GM23338 (cell line): ENCODE results near the gene MIER2. TPM values are rescaled to one million over a fixed set of nuclear protein-coding genes. Genes with fewer than 3 reads are reported as not detected.

Experiments
- ATAC-seq: fragments of 200-7000 bp; cut with Tn5 transposase; 3 replicates; pipeline ENCODE4 v1.9.1; 2020
- DNase-seq: peaks from one replicate; pipeline ENCODE4 v3.0.0-alpha.2; 2015; ENCODE audit warnings: low spot score
- H2AFZ ChIP-seq: fragments of 200-600 bp; sonication (generic); 2 replicates; pipeline ENCODE4 v1.8.0; 2016; ENCODE audit warnings: antibody characterized with exemption, mild to moderate bottlenecking, moderate library complexity
- H3F3A ChIP-seq: fragments of 200-600 bp; sonication (generic); replicated peaks from 2 replicates; pipeline ENCODE4 v1.8.0; 2017; ENCODE audit warnings: antibody characterized with exemption, mixed run types, low read depth
- H3K27ac ChIP-seq: fragments of 200-600 bp; sonication (generic); 2 replicates; pipeline ENCODE4 v1.6.1; 2016; ENCODE audit warnings: low read depth
- H3K27me3 ChIP-seq: fragments of 200-600 bp; sonication (generic); 2 replicates; pipeline ENCODE4 v1.8.0; 2016; ENCODE audit warnings: mild to moderate bottlenecking, mixed run types, moderate library complexity; ENCODE audit not compliant: insufficient read depth
- H3K36me3 ChIP-seq: fragments of 200-600 bp; sonication (generic); 2 replicates; pipeline ENCODE4 v1.8.0; 2016; ENCODE audit warnings: mild to moderate bottlenecking; ENCODE audit not compliant: insufficient read depth
- H3K4me1 ChIP-seq: fragments of 200-600 bp; sonication (generic); 2 replicates; pipeline ENCODE4 v1.8.0; 2016; ENCODE audit warnings: mild to moderate bottlenecking, moderate library complexity; ENCODE audit not compliant: insufficient read depth
- H3K4me2 ChIP-seq: fragments of 200-600 bp; sonication (generic); 2 replicates; pipeline ENCODE4 v1.7.1; 2017; ENCODE audit warnings: mixed run types
- H3K4me3 ChIP-seq: fragments of 200-600 bp; sonication (generic); 2 replicates; pipeline ENCODE4 v1.6.1; 2016; ENCODE audit warnings: mixed run types
- H3K79me2 ChIP-seq: fragments of 200-600 bp; sonication (generic); replicated peaks from 2 replicates; pipeline ENCODE4 v1.8.0; 2017; ENCODE audit warnings: mild to moderate bottlenecking; ENCODE audit not compliant: insufficient read depth
- H3K9me2 ChIP-seq: fragments of 200-600 bp; sonication (generic); 2 replicates; pipeline ENCODE4 v1.8.0; 2017; ENCODE audit not compliant: insufficient read depth
- H4K20me1 ChIP-seq: fragments of 200-600 bp; sonication (generic); replicated peaks from 2 replicates; pipeline ENCODE4 v1.8.0; 2017; ENCODE audit warnings: mild to moderate bottlenecking; ENCODE audit not compliant: insufficient read depth
- H3K27ac Mint-ChIP-seq: 2 replicates; pipeline ENCODE4 v1.8.0; 2020; ENCODE audit warnings: inconsistent platforms, mild to moderate bottlenecking, moderate library complexity, mixed read lengths
- H3K27me3 Mint-ChIP-seq: 3 replicates; pipeline ENCODE4 v1.8.0; 2022; ENCODE audit warnings: low read depth, mild to moderate bottlenecking, moderate library complexity, mixed read lengths, inconsistent platforms; ENCODE audit not compliant: insufficient read depth, poor library complexity
- H3K36me3 Mint-ChIP-seq: 3 replicates; pipeline ENCODE4 v1.8.0; 2021; ENCODE audit warnings: low read depth, mild to moderate bottlenecking, inconsistent platforms, moderate library complexity, mixed read lengths
- H3K4me1 Mint-ChIP-seq: 3 replicates; pipeline ENCODE4 v1.8.0; 2020; ENCODE audit warnings: mild to moderate bottlenecking, inconsistent platforms, mixed read lengths
- H3K4me3 Mint-ChIP-seq: 3 replicates; pipeline ENCODE4 v1.8.0; 2021; ENCODE audit warnings: moderate library complexity, mild to moderate bottlenecking, inconsistent platforms, mixed read lengths
- H3K9me3 Mint-ChIP-seq: 3 replicates; pipeline ENCODE4 v1.8.0; 2020; ENCODE audit warnings: moderate library complexity, mild to moderate bottlenecking, inconsistent platforms, mixed read lengths
- EZH2 ChIP-seq: fragments of 200-600 bp; sonication (generic); IDR thresholded peaks from one replicate; pipeline ENCODE4 v1.8.0; 2017; ENCODE audit warnings: antibody characterized with exemption, mild to moderate bottlenecking, low read depth; ENCODE audit not compliant: unreplicated experiment
- EZH2phosphoT487 ChIP-seq: fragments of 200-600 bp; sonication (generic); IDR thresholded peaks from one replicate; pipeline ENCODE4 v1.8.1; 2018; ENCODE audit warnings: antibody characterized with exemption; ENCODE audit not compliant: unreplicated experiment
- JUNB ChIP-seq: IDR thresholded peaks from one replicate; pipeline ENCODE4 v1.6.1; 2016; ENCODE audit warnings: antibody characterized with exemption; ENCODE audit not compliant: unreplicated experiment
- NANOG ChIP-seq: IDR thresholded peaks from 2 replicates; pipeline ENCODE4 v1.6.1; 2016; ENCODE audit warnings: antibody characterized with exemption, borderline replicate concordance
- POLR2AphosphoS5 ChIP-seq: IDR thresholded peaks from 2 replicates; pipeline ENCODE4 v1.6.1; 2016; ENCODE audit warnings: antibody characterized with exemption, low read depth
- STAT1 ChIP-seq: IDR thresholded peaks from one replicate; pipeline ENCODE4 v1.6.1; 2016; ENCODE audit warnings: antibody characterized with exemption; ENCODE audit not compliant: unreplicated experiment
- ZNF114 ChIP-seq: fragments of 250-450 bp; sonication (Bioruptor Pico); IDR thresholded peaks from 2 replicates; pipeline ENCODE4 v1.5.0; 2020; ENCODE audit warnings: mild to moderate bottlenecking, moderate library complexity
- polyA plus RNA-seq: library from polyadenylated mRNA; unstranded; fragments of >200 nt; fragmentation: Nextera tagmentation; extraction: Ambion mirVana; gene quantifications from 2 replicates; pipeline ENCODE4 v1.2.1, GENCODE V29; 2016
- total RNA-seq: library from RNA; depleted of rRNA; stranded (reverse); fragments of >200 nt; shearing (Covaris generic); gene quantifications from 2 replicates; pipeline ENCODE4 v1.2.3, GENCODE V29; 2014
- TF ChIP-seq, protein P1 (sequence below), 2 experiments: fragments of 200-600 bp in 1 of 2; sonication (generic) in 1 of 2; conservative IDR thresholded peaks; 2 replicates each; pipeline versions ENCODE4 v1.5.1 to v1.6.1; 2016 to 2017; ENCODE audit warnings: antibody characterized with exemption in 2 of 2, low read depth in 2 of 2, mild to moderate bottlenecking in 2 of 2, moderate library complexity in 1 of 2
- TF ChIP-seq, protein P2 (sequence below): fragments of 250-450 bp; sonication (Bioruptor Pico); IDR thresholded peaks from 2 replicates; pipeline ENCODE4 v1.5.0; 2020; ENCODE audit warnings: mild to moderate bottlenecking, moderate library complexity
- TF ChIP-seq, protein P3 (sequence below): IDR thresholded peaks from one replicate; pipeline ENCODE4 v1.6.1; 2018; ENCODE audit warnings: antibody characterized with exemption; ENCODE audit not compliant: unreplicated experiment
- TF ChIP-seq, protein P4 (sequence below): IDR thresholded peaks from 2 replicates; pipeline ENCODE4 v1.6.1; 2016; ENCODE audit warnings: antibody characterized with exemption

The MIER2 gene
- total and polyA plus RNA-seq, 2 experiments from 2014 or later, result 30.2 to 37.9 TPM

DNA sequence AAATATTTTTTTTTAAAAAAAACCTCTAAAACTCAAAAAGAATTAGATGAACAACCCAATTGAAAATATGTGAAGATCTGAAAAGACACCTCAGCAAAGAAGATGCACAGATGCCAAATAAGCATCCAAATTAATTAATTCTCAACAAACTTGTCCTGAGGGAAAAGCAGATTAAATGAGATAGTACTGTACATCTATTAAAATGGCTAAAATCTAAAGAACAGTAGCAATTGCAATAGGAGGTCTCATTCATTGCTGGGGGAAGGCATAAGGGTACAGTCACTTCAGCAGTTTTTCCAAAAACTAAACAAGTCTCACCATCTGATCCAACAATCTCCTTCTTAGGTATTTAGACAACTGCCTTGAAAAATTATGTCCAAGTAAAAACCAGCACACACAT is 75.4 kb downstream of the MIER2 start:
- H3K27ac ChIP-seq, result no peak overlapping the region
- no peaks in the 10 kb centered on the region for H3K79me2 ChIP-seq
- Mint-ChIP-seq H3K4me3 (no peak overlapping the region), H3K27ac (no peak overlapping the region), H3K4me1 (peaks cover 8% of the 10 kb centered on the region), H3K36me3 (no peaks in the 10 kb centered on the region), H3K27me3 (peaks cover 17% of the 10 kb centered on the region), H3K9me3 (peaks cover 2% of the 10 kb centered on the region; the same call in 2 of the 3 replicates)
- peaks cover 7% of the 10 kb centered on the region; the same call in 1 of the 2 replicates for H3K4me1 ChIP-seq
- TF ChIP-seq POLR2AphosphoS5, result no peak
- TF ChIP-seq, protein P1, sequence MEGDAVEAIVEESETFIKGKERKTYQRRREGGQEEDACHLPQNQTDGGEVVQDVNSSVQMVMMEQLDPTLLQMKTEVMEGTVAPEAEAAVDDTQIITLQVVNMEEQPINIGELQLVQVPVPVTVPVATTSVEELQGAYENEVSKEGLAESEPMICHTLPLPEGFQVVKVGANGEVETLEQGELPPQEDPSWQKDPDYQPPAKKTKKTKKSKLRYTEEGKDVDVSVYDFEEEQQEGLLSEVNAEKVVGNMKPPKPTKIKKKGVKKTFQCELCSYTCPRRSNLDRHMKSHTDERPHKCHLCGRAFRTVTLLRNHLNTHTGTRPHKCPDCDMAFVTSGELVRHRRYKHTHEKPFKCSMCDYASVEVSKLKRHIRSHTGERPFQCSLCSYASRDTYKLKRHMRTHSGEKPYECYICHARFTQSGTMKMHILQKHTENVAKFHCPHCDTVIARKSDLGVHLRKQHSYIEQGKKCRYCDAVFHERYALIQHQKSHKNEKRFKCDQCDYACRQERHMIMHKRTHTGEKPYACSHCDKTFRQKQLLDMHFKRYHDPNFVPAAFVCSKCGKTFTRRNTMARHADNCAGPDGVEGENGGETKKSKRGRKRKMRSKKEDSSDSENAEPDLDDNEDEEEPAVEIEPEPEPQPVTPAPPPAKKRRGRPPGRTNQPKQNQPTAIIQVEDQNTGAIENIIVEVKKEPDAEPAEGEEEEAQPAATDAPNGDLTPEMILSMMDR (conservative IDR thresholded peaks at IDR 0.05; ENCODE audit: low read depth in 2 of 2), result no peak
- TF ChIP-seq, protein P2, sequence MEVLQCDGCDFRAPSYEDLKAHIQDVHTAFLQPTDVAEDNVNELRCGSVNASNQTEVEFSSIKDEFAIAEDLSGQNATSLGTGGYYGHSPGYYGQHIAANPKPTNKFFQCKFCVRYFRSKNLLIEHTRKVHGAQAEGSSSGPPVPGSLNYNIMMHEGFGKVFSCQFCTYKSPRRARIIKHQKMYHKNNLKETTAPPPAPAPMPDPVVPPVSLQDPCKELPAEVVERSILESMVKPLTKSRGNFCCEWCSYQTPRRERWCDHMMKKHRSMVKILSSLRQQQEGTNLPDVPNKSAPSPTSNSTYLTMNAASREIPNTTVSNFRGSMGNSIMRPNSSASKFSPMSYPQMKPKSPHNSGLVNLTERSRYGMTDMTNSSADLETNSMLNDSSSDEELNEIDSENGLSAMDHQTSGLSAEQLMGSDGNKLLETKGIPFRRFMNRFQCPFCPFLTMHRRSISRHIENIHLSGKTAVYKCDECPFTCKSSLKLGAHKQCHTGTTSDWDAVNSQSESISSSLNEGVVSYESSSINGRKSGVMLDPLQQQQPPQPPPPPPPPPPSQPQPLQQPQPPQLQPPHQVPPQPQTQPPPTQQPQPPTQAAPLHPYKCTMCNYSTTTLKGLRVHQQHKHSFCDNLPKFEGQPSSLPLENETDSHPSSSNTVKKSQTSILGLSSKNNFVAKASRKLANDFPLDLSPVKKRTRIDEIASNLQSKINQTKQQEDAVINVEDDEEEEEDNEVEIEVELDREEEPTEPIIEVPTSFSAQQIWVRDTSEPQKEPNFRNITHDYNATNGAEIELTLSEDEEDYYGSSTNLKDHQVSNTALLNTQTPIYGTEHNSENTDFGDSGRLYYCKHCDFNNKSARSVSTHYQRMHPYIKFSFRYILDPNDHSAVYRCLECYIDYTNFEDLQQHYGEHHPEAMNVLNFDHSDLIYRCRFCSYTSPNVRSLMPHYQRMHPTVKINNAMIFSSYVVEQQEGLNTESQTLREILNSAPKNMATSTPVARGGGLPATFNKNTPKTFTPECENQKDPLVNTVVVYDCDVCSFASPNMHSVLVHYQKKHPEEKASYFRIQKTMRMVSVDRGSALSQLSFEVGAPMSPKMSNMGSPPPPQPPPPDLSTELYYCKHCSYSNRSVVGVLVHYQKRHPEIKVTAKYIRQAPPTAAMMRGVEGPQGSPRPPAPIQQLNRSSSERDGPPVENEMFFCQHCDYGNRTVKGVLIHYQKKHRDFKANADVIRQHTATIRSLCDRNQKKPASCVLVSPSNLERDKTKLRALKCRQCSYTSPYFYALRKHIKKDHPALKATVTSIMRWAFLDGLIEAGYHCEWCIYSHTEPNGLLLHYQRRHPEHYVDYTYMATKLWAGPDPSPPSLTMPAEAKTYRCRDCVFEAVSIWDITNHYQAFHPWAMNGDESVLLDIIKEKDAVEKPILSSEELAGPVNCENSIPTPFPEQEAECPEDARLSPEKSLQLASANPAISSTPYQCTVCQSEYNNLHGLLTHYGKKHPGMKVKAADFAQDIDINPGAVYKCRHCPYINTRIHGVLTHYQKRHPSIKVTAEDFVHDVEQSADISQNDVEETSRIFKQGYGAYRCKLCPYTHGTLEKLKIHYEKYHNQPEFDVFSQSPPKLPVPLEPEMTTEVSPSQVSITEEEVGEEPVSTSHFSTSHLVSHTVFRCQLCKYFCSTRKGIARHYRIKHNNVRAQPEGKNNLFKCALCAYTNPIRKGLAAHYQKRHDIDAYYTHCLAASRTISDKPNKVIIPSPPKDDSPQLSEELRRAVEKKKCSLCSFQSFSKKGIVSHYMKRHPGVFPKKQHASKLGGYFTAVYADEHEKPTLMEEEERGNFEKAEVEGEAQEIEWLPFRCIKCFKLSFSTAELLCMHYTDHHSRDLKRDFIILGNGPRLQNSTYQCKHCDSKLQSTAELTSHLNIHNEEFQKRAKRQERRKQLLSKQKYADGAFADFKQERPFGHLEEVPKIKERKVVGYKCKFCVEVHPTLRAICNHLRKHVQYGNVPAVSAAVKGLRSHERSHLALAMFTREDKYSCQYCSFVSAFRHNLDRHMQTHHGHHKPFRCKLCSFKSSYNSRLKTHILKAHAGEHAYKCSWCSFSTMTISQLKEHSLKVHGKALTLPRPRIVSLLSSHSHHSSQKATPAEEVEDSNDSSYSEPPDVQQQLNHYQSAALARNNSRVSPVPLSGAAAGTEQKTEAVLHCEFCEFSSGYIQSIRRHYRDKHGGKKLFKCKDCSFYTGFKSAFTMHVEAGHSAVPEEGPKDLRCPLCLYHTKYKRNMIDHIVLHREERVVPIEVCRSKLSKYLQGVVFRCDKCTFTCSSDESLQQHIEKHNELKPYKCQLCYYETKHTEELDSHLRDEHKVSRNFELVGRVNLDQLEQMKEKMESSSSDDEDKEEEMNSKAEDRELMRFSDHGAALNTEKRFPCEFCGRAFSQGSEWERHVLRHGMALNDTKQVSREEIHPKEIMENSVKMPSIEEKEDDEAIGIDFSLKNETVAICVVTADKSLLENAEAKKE (CRISPR knock-in tag), result no peak
- TF ChIP-seq STAT1, result no peak
- TF ChIP-seq EZH2, result no peak
- TF ChIP-seq JUNB, result no peak
- no peak for TF ChIP-seq NANOG
- TF ChIP-seq, protein P3, sequence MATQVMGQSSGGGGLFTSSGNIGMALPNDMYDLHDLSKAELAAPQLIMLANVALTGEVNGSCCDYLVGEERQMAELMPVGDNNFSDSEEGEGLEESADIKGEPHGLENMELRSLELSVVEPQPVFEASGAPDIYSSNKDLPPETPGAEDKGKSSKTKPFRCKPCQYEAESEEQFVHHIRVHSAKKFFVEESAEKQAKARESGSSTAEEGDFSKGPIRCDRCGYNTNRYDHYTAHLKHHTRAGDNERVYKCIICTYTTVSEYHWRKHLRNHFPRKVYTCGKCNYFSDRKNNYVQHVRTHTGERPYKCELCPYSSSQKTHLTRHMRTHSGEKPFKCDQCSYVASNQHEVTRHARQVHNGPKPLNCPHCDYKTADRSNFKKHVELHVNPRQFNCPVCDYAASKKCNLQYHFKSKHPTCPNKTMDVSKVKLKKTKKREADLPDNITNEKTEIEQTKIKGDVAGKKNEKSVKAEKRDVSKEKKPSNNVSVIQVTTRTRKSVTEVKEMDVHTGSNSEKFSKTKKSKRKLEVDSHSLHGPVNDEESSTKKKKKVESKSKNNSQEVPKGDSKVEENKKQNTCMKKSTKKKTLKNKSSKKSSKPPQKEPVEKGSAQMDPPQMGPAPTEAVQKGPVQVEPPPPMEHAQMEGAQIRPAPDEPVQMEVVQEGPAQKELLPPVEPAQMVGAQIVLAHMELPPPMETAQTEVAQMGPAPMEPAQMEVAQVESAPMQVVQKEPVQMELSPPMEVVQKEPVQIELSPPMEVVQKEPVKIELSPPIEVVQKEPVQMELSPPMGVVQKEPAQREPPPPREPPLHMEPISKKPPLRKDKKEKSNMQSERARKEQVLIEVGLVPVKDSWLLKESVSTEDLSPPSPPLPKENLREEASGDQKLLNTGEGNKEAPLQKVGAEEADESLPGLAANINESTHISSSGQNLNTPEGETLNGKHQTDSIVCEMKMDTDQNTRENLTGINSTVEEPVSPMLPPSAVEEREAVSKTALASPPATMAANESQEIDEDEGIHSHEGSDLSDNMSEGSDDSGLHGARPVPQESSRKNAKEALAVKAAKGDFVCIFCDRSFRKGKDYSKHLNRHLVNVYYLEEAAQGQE, result no peak
- TF ChIP-seq, protein P4, sequence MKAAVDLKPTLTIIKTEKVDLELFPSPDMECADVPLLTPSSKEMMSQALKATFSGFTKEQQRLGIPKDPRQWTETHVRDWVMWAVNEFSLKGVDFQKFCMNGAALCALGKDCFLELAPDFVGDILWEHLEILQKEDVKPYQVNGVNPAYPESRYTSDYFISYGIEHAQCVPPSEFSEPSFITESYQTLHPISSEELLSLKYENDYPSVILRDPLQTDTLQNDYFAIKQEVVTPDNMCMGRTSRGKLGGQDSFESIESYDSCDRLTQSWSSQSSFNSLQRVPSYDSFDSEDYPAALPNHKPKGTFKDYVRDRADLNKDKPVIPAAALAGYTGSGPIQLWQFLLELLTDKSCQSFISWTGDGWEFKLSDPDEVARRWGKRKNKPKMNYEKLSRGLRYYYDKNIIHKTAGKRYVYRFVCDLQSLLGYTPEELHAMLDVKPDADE, result no peak
- TF ChIP-seq ZNF114, result no peak
- TF ChIP-seq EZH2phosphoT487, result no peak
- no peaks in the 10 kb centered on the region for H3F3A ChIP-seq
- no peak for DNase-seq
- no peak overlapping the region for H2AFZ ChIP-seq
- H3K9me2 ChIP-seq, result 0 out of 2 replicates have a peak, but pooled peaks cover 2% of the 10 kb centered on the region
- no peak for ATAC-seq
- H4K20me1 ChIP-seq, result no peaks in the 10 kb centered on the region
- no peak overlapping the region for H3K4me2 ChIP-seq
- H3K36me3 ChIP-seq, result no peaks in the 10 kb centered on the region
- peaks cover 43% of the 10 kb centered on the region for H3K27me3 ChIP-seq
- no peak overlapping the region for H3K4me3 ChIP-seq
